SU-DHL-6 (cell line): ENCODE results near the gene SYNGR1.

ENCODE experiments used
- H2AFZ ChIP-seq: fragments of 200-600 bp; sonication (generic); 2 replicates; pipeline ENCODE4 v1.6.1; 2014; ENCODE audit warnings: low read depth, mild to moderate bottlenecking, moderate library complexity, mixed read lengths, antibody characterized with exemption, low read length; ENCODE audit not compliant: severe bottlenecking
- H3F3A ChIP-seq: fragments of 200-600 bp; shearing (Covaris generic); 2 replicates; pipeline ENCODE4 v1.6.0; 2016; ENCODE audit warnings: antibody characterized with exemption, mild to moderate bottlenecking; ENCODE audit not compliant: insufficient read depth
- H3K27ac ChIP-seq: fragments of 200-600 bp; sonication (generic); 2 replicates; pipeline ENCODE4 v1.5.1; 2016; ENCODE audit warnings: low read depth, mild to moderate bottlenecking, low read length, moderate library complexity, mixed read lengths
- H3K27me3 ChIP-seq: fragments of 200-600 bp; sonication (generic), shearing (Covaris generic); 2 replicates; pipeline ENCODE4 v1.6.0; 2014; ENCODE audit warnings: mild to moderate bottlenecking, low read length
- H3K36me3 ChIP-seq: fragments of 200-600 bp; sonication (generic); 2 replicates; pipeline ENCODE4 v1.6.1; 2014; ENCODE audit warnings: mild to moderate bottlenecking, low read length, mixed read lengths
- H3K4me2 ChIP-seq: fragments of 300-600, 200-600 bp; shearing (Covaris generic), sonication (generic); 2 replicates; pipeline ENCODE4 v1.6.0; 2014; ENCODE audit warnings: low read length, low read depth, mild to moderate bottlenecking; ENCODE audit not compliant: poor library complexity, severe bottlenecking
- H3K4me3 ChIP-seq: fragments of 200-600 bp; sonication (generic); 2 replicates; pipeline ENCODE4 v1.5.1; 2014; ENCODE audit warnings: antibody characterized with exemption, low read length, mild to moderate bottlenecking, mixed read lengths; ENCODE audit not compliant: insufficient read depth, poor library complexity, severe bottlenecking
- H3K79me2 ChIP-seq: fragments of 200-600 bp; sonication (generic); 2 replicates; pipeline ENCODE4 v1.6.1; 2014; ENCODE audit warnings: mild to moderate bottlenecking, low read length, moderate library complexity; ENCODE audit not compliant: insufficient read depth
- H3K9ac ChIP-seq: fragments of 200-600 bp; sonication (generic); 2 replicates; pipeline ENCODE4 v1.7.0; 2014; ENCODE audit warnings: mild to moderate bottlenecking, low read length
- H3K9me2 ChIP-seq: fragments of 200-600 bp; sonication (generic); replicated peaks from 2 replicates; pipeline ENCODE4 v1.6.1; 2014; ENCODE audit warnings: low read length; ENCODE audit not compliant: insufficient read depth
- H3K9me3 ChIP-seq: fragments of 200-600 bp; sonication (generic); 2 replicates; pipeline ENCODE4 v1.6.1; 2014; ENCODE audit warnings: low read length, mixed read lengths; ENCODE audit not compliant: insufficient read depth
- H4K20me1 ChIP-seq: fragments of 200-600 bp; sonication (generic); 2 replicates; pipeline ENCODE4 v1.6.1; 2014; ENCODE audit warnings: low read depth, mild to moderate bottlenecking, antibody characterized with exemption, low read length, moderate library complexity, mixed read lengths
- EZH2phosphoT487 ChIP-seq: fragments of 200-600 bp; sonication (generic), shearing (Covaris generic); conservative IDR thresholded peaks from 2 replicates; pipeline ENCODE4 v1.6.1; 2018; ENCODE audit warnings: mild to moderate bottlenecking, antibody characterized with exemption, low read length, moderate library complexity, mixed read lengths
- TF ChIP-seq, protein P1 (sequence below): fragments of 200-600 bp; sonication (generic); IDR thresholded peaks from one replicate; pipeline ENCODE4 v1.5.1; 2017; ENCODE audit warnings: antibody characterized with exemption, mild to moderate bottlenecking, low read length, moderate library complexity; ENCODE audit not compliant: insufficient read depth, poor library complexity, severe bottlenecking

The SYNGR1 gene

DNA sequence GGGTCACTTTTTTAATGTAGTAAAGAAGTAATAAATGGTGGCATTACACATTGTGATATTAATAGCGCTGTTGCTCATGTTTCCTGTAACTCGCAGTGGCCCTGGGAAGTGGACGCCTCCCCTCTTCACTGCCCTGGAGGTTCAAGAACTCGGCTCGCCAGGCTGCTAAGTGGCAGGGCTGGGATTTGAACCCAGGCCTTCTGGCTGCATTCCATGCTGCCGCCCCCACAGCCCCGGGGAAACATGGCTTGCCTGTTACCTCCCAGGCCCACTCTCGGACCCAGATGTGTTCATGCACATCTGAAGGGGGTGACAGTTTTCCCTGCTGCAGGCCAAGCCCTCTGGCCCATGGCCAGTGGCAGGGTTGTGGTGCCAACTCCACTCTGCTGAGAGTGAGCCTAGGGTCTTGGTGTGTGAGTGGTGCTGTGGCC, 82.0 kb downstream of the SYNGR1 start:
- Histone ChIP-seq H3K79me2 (no peaks in the 10 kb centered on the region), H3K9me2 (no peaks in the 10 kb centered on the region), H3K27me3 (no peaks in the 10 kb centered on the region), H3K9ac (no peak overlapping the region), H3K9me3 (no peaks in the 10 kb centered on the region), H3K4me3 (no peak overlapping the region), H3K36me3 (no peaks in the 10 kb centered on the region), H3K27ac (no peak overlapping the region), H2AFZ (no peak overlapping the region), H3F3A (0 out of 2 replicates have a peak, but pooled peaks cover 2% of the 10 kb centered on the region), H4K20me1 (no peaks in the 10 kb centered on the region), H3K4me2 (no peak overlapping the region)
- TF ChIP-seq EZH2phosphoT487: no peak
- TF ChIP-seq, protein P1, sequence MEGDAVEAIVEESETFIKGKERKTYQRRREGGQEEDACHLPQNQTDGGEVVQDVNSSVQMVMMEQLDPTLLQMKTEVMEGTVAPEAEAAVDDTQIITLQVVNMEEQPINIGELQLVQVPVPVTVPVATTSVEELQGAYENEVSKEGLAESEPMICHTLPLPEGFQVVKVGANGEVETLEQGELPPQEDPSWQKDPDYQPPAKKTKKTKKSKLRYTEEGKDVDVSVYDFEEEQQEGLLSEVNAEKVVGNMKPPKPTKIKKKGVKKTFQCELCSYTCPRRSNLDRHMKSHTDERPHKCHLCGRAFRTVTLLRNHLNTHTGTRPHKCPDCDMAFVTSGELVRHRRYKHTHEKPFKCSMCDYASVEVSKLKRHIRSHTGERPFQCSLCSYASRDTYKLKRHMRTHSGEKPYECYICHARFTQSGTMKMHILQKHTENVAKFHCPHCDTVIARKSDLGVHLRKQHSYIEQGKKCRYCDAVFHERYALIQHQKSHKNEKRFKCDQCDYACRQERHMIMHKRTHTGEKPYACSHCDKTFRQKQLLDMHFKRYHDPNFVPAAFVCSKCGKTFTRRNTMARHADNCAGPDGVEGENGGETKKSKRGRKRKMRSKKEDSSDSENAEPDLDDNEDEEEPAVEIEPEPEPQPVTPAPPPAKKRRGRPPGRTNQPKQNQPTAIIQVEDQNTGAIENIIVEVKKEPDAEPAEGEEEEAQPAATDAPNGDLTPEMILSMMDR: no peak

DNA sequence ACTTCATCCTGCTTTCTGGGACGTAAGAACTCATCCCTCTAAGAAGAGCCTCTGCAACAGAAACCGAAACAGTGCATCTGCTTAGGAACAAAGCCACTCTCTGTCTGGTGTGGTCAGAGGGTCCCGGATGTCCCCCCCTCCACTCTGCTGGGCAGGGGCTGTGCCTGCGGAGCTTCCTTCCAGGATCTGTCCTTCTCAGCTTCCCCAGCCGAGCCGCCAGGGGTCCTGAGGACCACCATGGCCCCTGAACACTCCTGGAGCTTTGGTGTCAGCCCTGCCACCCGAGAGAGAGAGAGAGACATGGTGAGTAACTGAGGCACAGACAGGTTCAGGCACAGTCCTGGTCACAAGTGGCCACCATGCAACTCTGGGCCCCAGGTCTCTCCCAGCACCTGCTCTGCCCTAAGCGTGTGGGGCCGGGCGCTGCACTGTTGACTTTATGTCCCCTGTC, 82.6 kb downstream of the SYNGR1 start:
- no peaks in the 10 kb centered on the region for H3K36me3 ChIP-seq
- no peaks in the 10 kb centered on the region for H3K9me3 ChIP-seq
- H3K27me3 ChIP-seq: no peaks in the 10 kb centered on the region
- H2AFZ ChIP-seq: no peak overlapping the region
- H3K9ac ChIP-seq: no peak overlapping the region
- no peak overlapping the region for H3K4me2 ChIP-seq
- H3F3A ChIP-seq: 0 out of 2 replicates have a peak, but pooled peaks cover 2% of the 10 kb centered on the region
- TF ChIP-seq, protein P1: no peak
- TF ChIP-seq EZH2phosphoT487: no peak
- no peaks in the 10 kb centered on the region for H4K20me1 ChIP-seq
- H3K27ac ChIP-seq: no peak overlapping the region
- no peaks in the 10 kb centered on the region for H3K79me2 ChIP-seq
- H3K4me3 ChIP-seq: no peak overlapping the region
- H3K9me2 ChIP-seq: no peaks in the 10 kb centered on the region

DNA sequence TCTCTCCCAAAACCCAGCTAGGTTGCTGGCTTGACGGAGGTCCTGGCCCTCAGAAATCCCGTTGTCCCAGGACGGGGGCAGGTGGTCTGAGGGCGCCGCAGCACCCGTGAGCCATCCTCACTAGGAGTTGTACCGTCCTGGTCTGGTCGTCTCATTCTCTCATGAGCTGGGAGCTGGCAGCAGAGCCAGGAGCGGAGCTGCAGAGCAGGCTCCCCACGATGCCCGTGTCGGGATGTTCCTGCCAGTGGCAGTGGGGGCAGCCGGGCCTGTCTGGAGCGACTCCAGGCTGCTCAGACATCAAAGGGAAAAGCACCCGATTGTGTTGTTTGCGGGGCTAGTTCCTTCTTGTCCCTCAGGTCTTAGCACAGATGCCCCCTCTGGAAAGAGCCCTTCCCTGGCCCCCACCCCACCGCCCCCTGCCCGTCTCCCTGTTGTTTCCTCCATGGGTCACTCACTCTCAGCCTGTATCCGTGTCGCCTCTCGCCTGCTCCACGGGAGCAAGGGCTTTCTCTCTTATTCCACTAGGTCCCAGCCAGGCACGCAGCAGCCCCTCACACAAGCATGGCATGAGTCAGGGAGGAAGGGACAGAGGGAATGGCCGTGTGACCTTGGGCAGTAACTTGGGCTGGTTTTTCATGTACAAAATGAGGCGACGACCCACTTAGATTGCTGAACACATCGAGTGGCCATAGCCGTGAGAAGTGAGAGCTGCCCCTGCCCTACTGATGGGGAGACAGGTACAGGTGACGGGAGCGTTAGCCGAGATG, 83.9 kb downstream of the SYNGR1 start:
- Histone ChIP-seq H3K9ac (no peak overlapping the region), H4K20me1 (no peaks in the 10 kb centered on the region), H3K27me3 (no peaks in the 10 kb centered on the region), H3K4me3 (no peak overlapping the region), H3K9me3 (no peaks in the 10 kb centered on the region), H3K79me2 (no peaks in the 10 kb centered on the region), H3K9me2 (no peaks in the 10 kb centered on the region), H2AFZ (no peak overlapping the region), H3K36me3 (no peaks in the 10 kb centered on the region), H3F3A (peaks cover 8% of the 10 kb centered on the region), H3K4me2 (no peak overlapping the region), H3K27ac (no peak overlapping the region)
- no peak for TF ChIP-seq EZH2phosphoT487

DNA sequence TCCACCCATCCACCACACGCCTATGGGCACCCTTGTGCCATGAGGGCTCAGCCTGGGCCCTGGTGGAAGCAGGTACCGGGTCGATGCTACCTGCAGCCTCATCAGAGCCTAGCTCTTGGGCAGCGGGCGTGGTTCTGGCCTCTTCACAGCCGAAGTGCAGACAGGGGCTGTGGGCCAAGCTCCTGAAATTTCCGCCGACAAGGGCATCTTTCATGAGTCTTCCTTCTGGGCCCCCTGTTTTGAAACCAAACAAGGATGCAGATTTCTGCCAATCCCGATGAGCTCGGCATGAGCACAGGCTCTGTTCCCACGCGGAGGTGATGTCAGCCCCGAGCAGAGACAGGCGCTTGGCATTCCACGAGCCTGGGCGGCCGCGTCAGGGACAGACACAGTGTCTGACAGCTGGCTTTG, 84.5 kb downstream of the SYNGR1 start:
- no peaks in the 10 kb centered on the region for H3K79me2 ChIP-seq
- H3K9me2 ChIP-seq: no peaks in the 10 kb centered on the region
- TF ChIP-seq, protein P1: no peak
- TF ChIP-seq EZH2phosphoT487: no peak
- H3K27ac ChIP-seq: no peak overlapping the region
- no peak overlapping the region for H2AFZ ChIP-seq
- no peaks in the 10 kb centered on the region for H3K27me3 ChIP-seq
- no peaks in the 10 kb centered on the region for H3K9me3 ChIP-seq
- no peaks in the 10 kb centered on the region for H3K36me3 ChIP-seq
- peaks cover 14% of the 10 kb centered on the region for H3F3A ChIP-seq
- no peaks in the 10 kb centered on the region for H4K20me1 ChIP-seq
- H3K9ac ChIP-seq: no peak overlapping the region
- H3K4me2 ChIP-seq: no peak overlapping the region
- H3K4me3 ChIP-seq: no peak overlapping the region
